CD4-positive, alpha-beta T cell treated with Interleukin-17A for 1 hour (primary cell): ENCODE measurements around the gene INO80E.

Experiments
- DNase-seq: peaks from one replicate; pipeline ENCODE4 v3.0.0-alpha.2; 2020

INO80E gene

DNA sequence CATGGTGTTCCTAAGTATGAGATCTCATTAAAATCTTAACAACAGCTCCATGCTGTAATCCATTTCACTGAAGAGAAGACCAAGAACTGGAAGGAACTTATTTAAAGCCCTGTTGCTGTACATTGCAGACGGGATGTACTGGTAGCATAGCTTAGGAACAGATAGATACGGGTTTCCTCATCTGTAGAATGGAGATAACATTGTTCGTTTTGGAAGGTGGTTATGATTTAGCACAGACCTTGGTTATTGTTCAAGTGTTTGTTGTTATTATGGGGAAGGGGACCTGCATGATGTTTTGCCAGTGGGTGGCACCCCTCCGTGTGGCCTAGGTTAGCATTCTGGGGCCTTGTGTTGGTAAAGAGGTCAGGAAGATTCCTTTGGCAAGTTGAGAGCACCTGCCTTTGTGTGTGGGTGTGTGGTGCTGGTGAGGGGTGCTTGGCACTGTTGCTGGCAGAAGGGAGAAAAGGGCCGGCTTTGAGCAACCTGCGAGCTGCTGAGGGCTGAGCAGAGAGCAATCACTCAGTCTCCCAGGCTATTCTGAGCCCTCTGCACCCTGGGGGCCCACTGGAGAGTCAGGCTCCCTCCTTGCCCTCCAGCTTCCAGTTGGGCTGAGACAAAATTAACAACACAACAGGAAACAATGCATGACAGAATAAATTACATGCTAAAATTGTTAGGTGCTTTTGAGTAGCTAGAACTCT is 20.1 kb upstream of the INO80E start:
- no peak for DNase-seq

DNA sequence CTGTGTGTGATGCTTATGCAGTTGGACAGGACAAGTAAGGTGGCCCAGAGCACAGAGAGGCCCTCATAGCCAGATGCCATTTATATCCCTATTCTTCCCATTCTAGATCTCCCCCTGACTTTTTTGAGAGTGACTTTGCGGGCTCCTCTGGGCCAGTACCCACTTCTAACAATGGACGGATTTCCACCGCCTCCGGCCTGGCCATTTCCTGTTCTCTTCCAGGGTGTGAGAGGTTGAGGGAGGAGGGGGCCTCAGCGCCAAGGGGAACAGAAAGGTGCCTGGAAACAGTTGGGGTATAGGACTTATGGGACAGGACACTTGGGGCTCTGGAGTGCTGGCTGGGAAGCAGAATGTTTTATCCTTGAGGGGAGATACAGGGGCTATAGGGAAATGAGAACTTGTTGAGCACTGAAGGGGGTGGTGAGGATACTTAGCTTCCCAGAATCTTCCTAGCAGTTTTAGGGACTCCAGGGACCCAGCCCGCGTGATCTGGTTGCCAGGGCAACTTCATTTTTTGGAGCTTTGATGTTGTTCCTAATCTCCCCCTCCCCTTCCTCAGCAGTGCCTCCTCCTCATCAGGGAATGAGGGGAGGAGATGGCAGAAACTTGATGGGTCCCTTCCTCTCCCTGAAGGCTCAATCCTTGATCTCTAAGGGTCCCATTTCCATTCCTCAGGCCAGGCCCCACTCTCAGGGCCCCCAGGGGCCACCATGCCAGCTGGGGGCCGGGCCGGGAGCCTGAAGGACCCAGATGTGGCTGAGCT is 18.8 kb upstream of the INO80E start:
- no peak for DNase-seq

- no peak for DNase-seq
Measured at GRCh38 chr16:29978081-29978480, 18.0 kb upstream of the INO80E start.

- no peak for DNase-seq
Measured at GRCh38 chr16:29978564-29979270, 17.3 kb upstream of the INO80E start.

DNA sequence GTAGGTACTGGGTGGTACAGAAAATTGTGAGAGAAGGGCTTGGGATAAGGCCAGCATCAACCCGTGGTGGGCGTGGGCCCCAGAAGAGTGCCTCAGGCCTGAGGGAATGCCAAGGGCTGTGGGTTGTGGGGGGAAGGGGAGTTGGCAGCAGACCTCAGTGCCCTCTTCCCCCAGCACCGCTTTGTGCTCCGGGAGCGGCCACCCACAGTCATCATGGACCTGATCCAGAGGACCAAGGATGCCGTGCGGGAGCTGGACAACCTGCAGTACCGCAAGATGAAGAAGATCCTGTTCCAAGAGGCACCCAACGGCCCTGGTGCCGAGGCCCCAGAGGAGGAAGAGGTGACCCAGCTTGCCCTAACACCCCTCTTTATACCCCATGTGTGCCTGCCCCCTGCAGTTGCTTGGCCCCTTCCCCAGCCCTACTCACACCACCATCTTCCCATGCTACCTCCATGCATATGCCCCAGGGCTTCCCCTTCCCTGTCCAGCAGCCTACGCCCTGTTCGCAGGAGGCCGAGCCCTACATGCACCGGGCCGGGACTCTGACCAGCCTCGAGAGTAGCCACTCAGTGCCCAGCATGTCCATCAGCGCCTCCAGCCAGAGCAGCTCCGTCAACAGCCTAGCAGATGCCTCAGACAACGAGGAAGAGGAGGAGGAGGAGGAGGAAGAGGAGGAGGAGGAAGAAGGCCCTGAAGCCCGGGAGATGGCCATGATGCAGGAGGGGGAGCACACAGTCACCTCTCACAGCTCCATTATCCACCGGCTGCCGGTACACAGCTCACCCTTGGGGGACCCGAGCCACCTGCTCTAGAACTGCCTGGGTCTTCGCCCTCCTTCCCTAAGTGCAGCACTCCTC is 13.3 kb upstream of the INO80E start:
- no peak for DNase-seq

- DNase-seq, result no peak
Measured at GRCh38 chr16:29983420-29984136, 12.5 kb upstream of the INO80E start.

DNA sequence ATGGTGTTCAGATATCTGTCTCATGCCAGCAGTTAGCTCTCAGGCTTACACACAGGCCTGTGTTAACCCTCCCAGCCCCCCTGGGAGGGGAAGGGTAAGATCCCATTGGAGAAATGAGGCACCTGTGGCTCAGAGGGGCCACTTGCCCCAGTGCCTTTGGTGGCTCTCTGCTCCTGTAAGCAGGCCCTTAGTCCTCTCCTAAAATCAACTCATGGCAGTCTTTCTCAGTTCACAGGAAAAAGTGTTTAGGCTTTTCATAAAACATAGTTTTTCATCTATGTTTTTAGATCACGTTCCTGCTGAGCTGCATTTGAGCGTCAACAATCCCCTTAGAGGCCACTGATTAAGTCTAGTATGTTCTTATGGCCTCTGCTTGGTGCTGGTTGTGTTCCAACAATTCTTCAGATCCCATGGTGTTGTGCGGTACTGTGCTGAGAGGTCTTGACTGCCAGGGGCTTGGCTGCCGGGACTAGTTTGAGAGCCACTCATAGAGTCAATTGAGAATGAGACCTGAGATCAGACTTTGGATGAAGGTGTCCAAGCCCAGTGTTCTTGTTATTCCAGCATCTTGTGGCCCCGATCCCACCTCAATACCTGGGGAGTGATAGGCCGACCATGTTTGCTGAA is 11.8 kb upstream of the INO80E start:
- DNase-seq, result no peak

GRCh38 chr16:29984764-29985147 is 11.3 kb upstream of the INO80E start:
- DNase-seq, result no peak

DNA sequence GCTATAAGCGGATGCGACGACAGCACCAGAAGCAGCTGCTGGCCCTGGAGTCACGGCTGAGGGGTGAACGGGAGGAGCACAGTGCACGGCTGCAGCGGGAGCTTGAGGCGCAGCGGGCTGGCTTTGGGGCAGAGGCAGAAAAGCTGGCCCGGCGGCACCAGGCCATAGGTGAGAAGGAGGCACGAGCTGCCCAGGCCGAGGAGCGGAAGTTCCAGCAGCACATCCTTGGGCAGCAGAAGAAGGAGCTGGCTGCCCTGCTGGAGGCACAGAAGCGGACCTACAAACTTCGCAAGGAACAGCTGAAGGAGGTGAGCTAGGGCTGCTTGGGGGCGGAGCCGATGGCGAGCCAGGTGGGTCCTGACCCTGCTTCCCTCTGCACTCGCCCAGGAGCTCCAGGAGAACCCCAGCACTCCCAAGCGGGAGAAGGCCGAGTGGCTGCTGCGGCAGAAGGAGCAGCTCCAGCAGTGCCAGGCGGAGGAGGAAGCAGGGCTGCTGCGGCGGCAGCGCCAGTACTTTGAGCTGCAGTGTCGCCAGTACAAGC is 10.7 kb upstream of the INO80E start:
- no peak for DNase-seq

DNA sequence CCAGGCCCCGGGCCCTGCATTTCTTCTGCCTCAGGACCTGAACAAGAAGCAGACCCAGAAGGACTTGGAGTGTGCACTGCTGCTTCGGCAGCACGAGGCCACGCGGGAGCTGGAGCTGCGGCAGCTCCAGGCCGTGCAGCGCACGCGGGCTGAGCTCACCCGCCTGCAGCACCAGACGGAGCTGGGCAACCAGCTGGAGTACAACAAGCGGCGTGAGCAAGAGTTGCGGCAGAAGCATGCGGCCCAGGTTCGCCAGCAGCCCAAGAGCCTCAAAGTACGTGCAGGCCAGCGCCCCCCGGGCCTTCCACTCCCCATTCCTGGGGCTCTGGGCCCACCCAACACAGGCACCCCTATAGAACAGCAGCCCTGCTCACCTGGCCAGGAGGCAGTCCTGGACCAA is 9.8 kb upstream of the INO80E start:
- no peak for DNase-seq

- DNase-seq, result no peak
Measured at GRCh38 chr16:29986931-29987330, 9.1 kb upstream of the INO80E start.

DNA sequence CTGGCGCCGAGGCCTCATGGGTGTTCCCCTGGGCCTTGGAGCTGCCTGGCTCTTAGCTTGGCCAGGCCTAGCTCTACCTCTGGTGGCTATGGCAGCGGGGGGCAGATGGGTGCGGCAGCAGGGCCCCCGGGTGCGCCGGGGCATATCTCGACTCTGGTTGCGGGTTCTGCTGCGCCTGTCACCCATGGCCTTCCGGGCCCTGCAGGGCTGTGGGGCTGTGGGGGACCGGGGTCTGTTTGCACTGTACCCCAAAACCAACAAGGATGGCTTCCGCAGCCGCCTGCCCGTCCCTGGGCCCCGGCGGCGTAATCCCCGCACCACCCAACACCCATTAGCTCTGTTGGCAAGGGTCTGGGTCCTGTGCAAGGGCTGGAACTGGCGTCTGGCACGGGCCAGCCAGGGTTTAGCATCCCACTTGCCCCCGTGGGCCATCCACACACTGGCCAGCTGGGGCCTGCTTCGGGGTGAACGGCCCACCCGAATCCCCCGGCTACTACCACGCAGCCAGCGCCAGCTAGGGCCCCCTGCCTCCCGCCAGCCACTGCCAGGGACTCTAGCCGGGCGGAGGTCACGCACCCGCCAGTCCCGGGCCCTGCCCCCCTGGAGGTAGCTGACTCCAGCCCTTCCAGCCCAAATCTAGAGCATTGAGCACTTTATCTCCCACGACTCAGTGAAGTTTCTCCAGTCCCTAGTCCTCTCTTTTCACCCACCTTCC is 8.5 kb upstream of the INO80E start:
- DNase-seq, result no peak

DNA sequence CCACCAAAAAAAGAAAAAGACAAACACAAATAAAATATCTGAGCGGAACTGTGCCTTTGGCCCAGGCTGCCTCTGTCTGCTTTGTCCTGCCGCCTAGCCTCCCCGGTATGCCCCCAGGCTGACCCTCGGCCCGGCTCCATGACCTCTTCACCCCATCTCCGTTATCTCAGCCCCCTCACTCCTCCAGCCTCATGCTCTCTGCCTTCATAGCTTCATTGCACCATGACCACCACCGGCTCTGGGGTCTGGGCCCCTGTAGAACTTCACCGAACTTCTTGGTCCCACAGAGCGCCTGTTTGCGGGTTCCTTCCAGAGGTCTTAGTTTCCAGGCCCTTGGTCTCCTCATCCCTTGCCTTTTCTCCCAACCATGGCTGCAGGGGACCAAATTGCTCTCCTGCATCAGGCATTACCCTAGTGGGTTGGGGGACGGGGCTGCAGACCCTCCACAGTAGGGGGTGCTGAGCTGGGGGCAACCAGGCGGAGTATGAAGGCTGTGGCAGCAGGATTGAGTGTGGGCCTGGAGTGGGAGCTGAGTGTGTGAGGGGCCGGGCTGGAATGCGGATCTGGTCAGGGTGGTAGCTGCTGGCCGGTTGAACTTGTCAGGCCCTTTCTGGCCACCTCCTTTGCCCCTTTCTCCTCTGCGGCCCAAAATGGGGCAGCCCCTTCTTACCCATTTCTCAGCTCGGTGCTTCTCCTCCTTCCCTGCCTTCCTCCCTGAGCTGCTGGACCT is 7.5 kb upstream of the INO80E start:
- DNase-seq, result no peak

DNA sequence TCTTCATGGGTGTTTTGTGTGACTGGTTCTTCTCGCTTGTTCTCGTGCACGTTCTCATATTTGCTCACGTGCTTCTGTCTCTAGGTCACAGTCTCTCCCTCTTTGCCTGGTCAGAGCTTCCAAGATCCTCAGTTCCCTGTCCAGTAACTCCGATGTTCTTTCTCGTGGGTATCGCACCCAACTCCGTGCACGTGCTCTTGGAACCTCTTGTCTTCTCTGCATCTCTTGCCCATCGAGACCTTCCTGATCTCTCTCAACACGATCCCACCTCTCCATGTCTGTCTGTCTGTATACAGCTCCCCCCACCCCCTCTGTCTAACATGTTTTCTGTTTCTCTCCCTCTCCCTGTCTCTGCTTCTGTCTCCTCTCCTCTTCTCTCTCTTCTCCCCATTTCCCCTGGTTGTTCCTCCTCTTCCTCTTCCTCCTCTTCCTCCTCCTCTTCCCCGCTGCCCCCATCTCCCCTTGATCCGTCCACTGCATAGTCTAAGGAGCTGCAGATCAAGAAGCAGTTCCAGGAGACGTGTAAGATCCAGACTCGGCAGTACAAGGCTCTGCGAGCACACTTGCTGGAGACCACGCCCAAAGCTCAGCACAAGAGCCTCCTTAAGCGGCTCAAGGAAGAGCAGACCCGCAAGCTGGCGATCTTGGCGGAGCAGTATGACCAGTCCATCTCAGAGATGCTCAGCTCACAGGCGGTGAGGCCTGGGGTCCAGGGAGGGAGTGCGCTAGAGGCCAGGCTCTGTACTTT is 6.8 kb upstream of the INO80E start:
- DNase-seq, result no peak

DNA sequence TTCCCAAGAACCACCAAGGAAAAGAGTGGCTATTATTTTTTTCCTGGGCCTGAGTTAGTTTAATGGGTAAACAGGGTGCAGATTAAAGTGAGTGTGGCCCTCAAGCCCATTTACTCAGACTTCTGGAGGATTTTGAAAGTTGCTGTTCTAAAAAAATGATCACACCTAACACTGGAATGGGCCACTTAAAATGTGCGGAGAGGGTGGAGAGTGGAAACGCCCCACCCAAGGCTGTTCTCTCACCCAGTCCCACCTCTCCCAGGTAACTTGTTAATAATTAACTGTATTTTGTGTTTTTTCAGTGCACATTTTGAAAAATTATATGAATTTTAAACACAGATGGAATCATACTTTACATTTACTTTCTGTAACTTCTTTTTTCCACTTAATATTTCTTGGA is 6.0 kb upstream of the INO80E start:
- no peak for DNase-seq

- DNase-seq, result no peak
Measured at GRCh38 chr16:29990883-29991570, 5.0 kb upstream of the INO80E start.

- DNase-seq, result no peak
Measured at GRCh38 chr16:29991571-29991904, 4.5 kb upstream of the INO80E start.

GRCh38 chr16:29992344-29992967 is 3.6 kb upstream of the INO80E start:
- no peak for DNase-seq
